ENCODE results near the gene ICAM1. TPM values are rescaled to one million over a fixed set of nuclear protein-coding genes. Genes with fewer than 3 reads are reported as not detected.

ICAM1 gene
- total and polyA plus RNA-seq, 2 of the 8 experiments (the other 6 are each of a cell fraction or from before 2014, with no cell fraction given): 4.0 to 9.4 TPM

GRCh38 chr19:10334588-10335351 is 63.9 kb downstream of the ICAM1 start:
- Histone ChIP-seq H3K56ac (replicated peaks; ENCODE audit: insufficient read length, low read depth, low read length) (no peak overlapping the region), H3K79me2 (ENCODE audit: control insufficient read depth in 1 of 2, insufficient read depth in 2 of 2, low read length in 2 of 2) (peaks cover 5 to 24% of the 10 kb centered on the region in 2 experiments), H2BK5ac (ENCODE audit: low read depth, low read length) (peak overlapping the region; percentile 61; the same call in 1 of the 2 replicates), H3K79me1 (ENCODE audit: low read depth, low read length) (peaks cover 5% of the 10 kb centered on the region), H2BK120ac (replicated peaks; ENCODE audit: low read depth, low read length) (no peak overlapping the region), H4K91ac (replicated peaks; ENCODE audit: insufficient read length, low read length) (peak overlapping the region; percentile 70), H3K9me3 (ENCODE audit: insufficient read depth in 2 of 2, low read depth in 1 of 2, low read length in 1 of 2) (no peaks in the 10 kb centered on the region), H3K27ac (ENCODE audit: low read depth, low read length) (no peak overlapping the region), H2AFZ (ENCODE audit: low read length) (no peak overlapping the region), H3K4me1 (replicated peaks in 1 of 4; ENCODE audit: control insufficient read depth in 3 of 4, insufficient read depth in 4 of 4, low read length in 3 of 4) (peaks cover 0 to 24% (median 11%) of the 10 kb centered on the region in 4 experiments; a peak in 6 of 7 replicates), H3K23ac (ENCODE audit: insufficient read length) (no peak overlapping the region), H3K14ac (ENCODE audit: insufficient read length) (no peak overlapping the region), H4K5ac (ENCODE audit: insufficient read length, low read depth, low read length) (no peak overlapping the region), H4K8ac (ENCODE audit: extremely low read depth, insufficient read depth, low read length) (no peak overlapping the region), H2BK12ac (ENCODE audit: low read depth, low read length) (no peak overlapping the region), H3K4ac (replicated peaks; ENCODE audit: insufficient read length, low read depth, low read length) (no peak overlapping the region), H4K20me1 (replicated peaks in 1 of 2; ENCODE audit: control insufficient read depth in 1 of 2, insufficient read depth in 2 of 2, low read length in 2 of 2) (peaks cover 6 to 10% of the 10 kb centered on the region in 2 experiments), H3K23me2 (ENCODE audit: low read depth, low read length) (peaks cover 13% of the 10 kb centered on the region), H2AK5ac (ENCODE audit: low read depth, low read length) (no peak overlapping the region; the same call in 1 of the 2 replicates), H2BK15ac (ENCODE audit: low read length) (0 out of 2 replicates have a peak overlapping the region, but pooled peaks have one; percentile 88), H3K4me2 (ENCODE audit: insufficient read depth in 1 of 2, low read depth in 2 of 2, low read length in 2 of 2) (peak overlapping the region; percentile 91 to 93), H3K36me3 (ENCODE audit: control insufficient read depth in 2 of 4, insufficient read depth in 4 of 4, low read length in 3 of 4) (peaks cover 3 to 6% (median 4%) of the 10 kb centered on the region in 4 experiments; a peak in 5 of 8 replicates), H3K18ac (ENCODE audit: extremely low read depth, low read length) (no peak overlapping the region; the same call in 1 of the 2 replicates), H3K9ac (replicated peaks in 1 of 4; ENCODE audit: extremely low read depth in 1 of 4, low read depth in 3 of 4, low read length in 3 of 4) (peak overlapping the region in 2 of 4 experiments; percentile 10 to 34; a peak in 3 of 7 replicates), H3K27me3 (replicated peaks in 1 of 4; ENCODE audit: control insufficient read depth in 3 of 4, extremely low read depth in 1 of 4, insufficient read depth in 3 of 4, low read length in 3 of 4) (peaks cover 0 to 3% (median 0%) of the 10 kb centered on the region in 4 experiments; a peak in 2 of 7 replicates), H2BK20ac (ENCODE audit: low read length) (no peak overlapping the region), H3K4me3 (ENCODE audit: extremely low read depth in 1 of 4, insufficient read depth in 2 of 4, low read depth in 3 of 4, low read length in 4 of 4) (peak overlapping the region; percentile 75 to 96 (median 90); a peak in 7 of 8 replicates)
- ChIA-PET CTCF (ENCODE audit: partially characterized antibody) (interaction anchor here (0.8 to 4.9 kb wide), 18 partner anchors 10 to 76 kb away, joined by 3 to 21 read pairs (median 4); partner anchors contain the start of genes CDC37, ICAM1 and ICAM5), POLR2A (ENCODE audit: partially characterized antibody) (interaction anchor here (0.7 to 6.8 kb wide), 19 partner anchors 9 to 199 kb away, joined by 3 to 104 read pairs (median 7); partner anchors contain the start of genes CDC37, DNMT1, FDX2 and ICAM1)
- WGBS, 2 experiments (ENCODE audit: extremely low coverage in 1 of 2, insufficient coverage in 1 of 2, insufficient read length in 1 of 2, insufficient replicate concordance in 2 of 2, low coverage in 1 of 2, low lambda C conversion rate in 2 of 2, missing lambda C conversion rate in 1 of 2): 3% methylated on average over 39 of the region's 59 CpGs; no CpG with 5 or more reads in 1 of the 2 experiments
- peak; percentile 70 to 99 for DNase-seq (ENCODE audit: low read depth in 1 of 2, low spot score in 2 of 2)
- no peak for FAIRE-seq
- TF ChIP-seq SIN3A (conservative IDR thresholded peaks at IDR 0.05 in 1 of 2, IDR thresholded peaks at IDR 0.05 in 1 of 2; ENCODE audit: low read depth in 1 of 2, low read length in 2 of 2) (0 out of 4 replicates have a peak, but pooled peaks of 1 of the 2 experiments have one; percentile 62), CTCF (IDR thresholded peaks at IDR 0.05; ENCODE audit: control extremely low read depth in 1 of 3, insufficient read depth in 1 of 3, low read depth in 1 of 3, low read length in 3 of 3) (0 out of 4 replicates have a peak, but pooled peaks of 1 of the 3 experiments have one; percentile 10), SP1 (IDR thresholded peaks at IDR 0.05; ENCODE audit: low read depth, low read length) (peak; percentile 41; the same call in 1 of the 2 replicates), BACH1 (IDR thresholded peaks at IDR 0.05; ENCODE audit: low read length) (0 out of 2 replicates have a peak, but pooled peaks have one; percentile 23), PHF8 (conservative IDR thresholded peaks at IDR 0.05; ENCODE audit: low read depth, low read length) (no peak), TBP (IDR thresholded peaks at IDR 0.05; ENCODE audit: low read depth, low read length) (no peak), HDAC6 (IDR thresholded peaks at IDR 0.05; ENCODE audit: low read depth, low read length) (no peak)

Data from H1 (cell line).